Measurements from ENCODE around the gene NPAS3. TPM values are rescaled to one million over a fixed set of nuclear protein-coding genes. Genes with fewer than 3 reads are reported as not detected.

The NPAS3 gene
- total and polyA plus RNA-seq, 5 donors from 2014 or later = not detected

DNA sequence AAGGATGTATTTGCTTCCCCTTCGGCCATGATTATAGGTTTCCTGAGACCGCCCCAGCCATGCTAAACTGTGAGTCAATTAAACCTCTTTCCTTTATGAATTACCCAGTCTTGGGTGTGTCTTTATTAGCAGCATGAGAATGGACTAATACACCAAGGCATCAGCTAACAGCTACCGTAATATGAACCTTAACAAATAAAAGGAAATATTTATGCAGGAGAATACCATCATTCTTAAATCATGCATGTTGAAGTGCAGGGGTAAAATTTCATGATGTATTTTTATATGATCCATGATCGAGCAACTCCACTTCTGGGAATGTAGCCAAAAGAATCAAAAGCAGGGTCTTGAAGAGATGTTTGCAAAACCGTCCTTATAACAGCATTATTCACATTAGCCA lies 379.0 kb downstream of the NPAS3 start:
- DNase-seq (no peak), ATAC-seq (ENCODE audit: low read depth in 2 of 2) (no peak)
- Histone ChIP-seq H3K4me1 (ENCODE audit: control insufficient read depth, insufficient read depth, low read length, poor library complexity, severe bottlenecking) (no peaks in the 10 kb centered on the region), H3K27ac (ENCODE audit: insufficient read depth, low read length, poor library complexity, severe bottlenecking) (no peak overlapping the region), H3K27me3 (ENCODE audit: control insufficient read depth, insufficient read depth, low read length) (no peaks in the 10 kb centered on the region), H3K36me3 (ENCODE audit: control insufficient read depth, insufficient read depth, low read length) (no peaks in the 10 kb centered on the region), H3K9me3 (ENCODE audit: control insufficient read depth in 2 of 2, low read length in 2 of 2) (no peaks in the 10 kb centered on the region), H3K4me3 (ENCODE audit: low read depth, low read length) (no peak overlapping the region)
- Mint-ChIP-seq H3K36me3 (no peaks in the 10 kb centered on the region), H3K4me1 (no peaks in the 10 kb centered on the region), H3K4me3 (no peak overlapping the region), H3K27ac (no peak overlapping the region), H3K9me3 (peaks cover 0 to 9% (median 5%) of the 10 kb centered on the region in 7 donors), H3K27me3 (no peaks in the 10 kb centered on the region)

DNA sequence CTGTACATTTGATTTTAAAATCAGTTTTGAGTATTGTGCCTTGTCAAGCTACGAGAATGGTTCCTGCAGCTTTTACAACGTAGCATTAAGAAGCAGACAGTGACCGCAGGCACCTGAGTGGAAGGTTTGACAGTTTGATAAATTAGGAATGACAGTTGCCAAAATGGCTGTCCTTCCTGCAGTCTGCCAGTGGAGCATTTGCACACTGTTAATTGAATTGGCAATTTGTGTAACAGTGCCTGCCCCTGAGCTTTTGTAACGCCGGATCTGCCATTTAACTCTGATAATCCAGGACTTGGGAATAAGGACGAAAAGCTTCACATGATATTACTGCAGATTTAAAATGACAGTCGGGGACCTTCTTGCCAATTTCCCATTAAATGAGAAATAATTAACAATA lies 385.3 kb downstream of the NPAS3 start:
- Mint-ChIP-seq H3K9me3 (peaks cover 0 to 6% (median 2%) of the 10 kb centered on the region in 7 donors), H3K36me3 (no peaks in the 10 kb centered on the region), H3K27ac (no peak overlapping the region), H3K4me1 (no peaks in the 10 kb centered on the region), H3K4me3 (no peak overlapping the region), H3K27me3 (no peaks in the 10 kb centered on the region)
- Histone ChIP-seq H3K27me3 (ENCODE audit: control insufficient read depth, insufficient read depth, low read length) (no peaks in the 10 kb centered on the region), H3K4me3 (ENCODE audit: low read depth, low read length) (no peak overlapping the region), H3K9me3 (ENCODE audit: control insufficient read depth in 2 of 2, low read length in 2 of 2) (no peaks in the 10 kb centered on the region), H3K4me1 (ENCODE audit: control insufficient read depth, insufficient read depth, low read length, poor library complexity, severe bottlenecking) (no peaks in the 10 kb centered on the region), H3K27ac (ENCODE audit: insufficient read depth, low read length, poor library complexity, severe bottlenecking) (no peak overlapping the region), H3K36me3 (ENCODE audit: control insufficient read depth, insufficient read depth, low read length) (no peaks in the 10 kb centered on the region)
- no peak for DNase-seq
- no peak for ATAC-seq (ENCODE audit: low read depth in 2 of 2)

DNA sequence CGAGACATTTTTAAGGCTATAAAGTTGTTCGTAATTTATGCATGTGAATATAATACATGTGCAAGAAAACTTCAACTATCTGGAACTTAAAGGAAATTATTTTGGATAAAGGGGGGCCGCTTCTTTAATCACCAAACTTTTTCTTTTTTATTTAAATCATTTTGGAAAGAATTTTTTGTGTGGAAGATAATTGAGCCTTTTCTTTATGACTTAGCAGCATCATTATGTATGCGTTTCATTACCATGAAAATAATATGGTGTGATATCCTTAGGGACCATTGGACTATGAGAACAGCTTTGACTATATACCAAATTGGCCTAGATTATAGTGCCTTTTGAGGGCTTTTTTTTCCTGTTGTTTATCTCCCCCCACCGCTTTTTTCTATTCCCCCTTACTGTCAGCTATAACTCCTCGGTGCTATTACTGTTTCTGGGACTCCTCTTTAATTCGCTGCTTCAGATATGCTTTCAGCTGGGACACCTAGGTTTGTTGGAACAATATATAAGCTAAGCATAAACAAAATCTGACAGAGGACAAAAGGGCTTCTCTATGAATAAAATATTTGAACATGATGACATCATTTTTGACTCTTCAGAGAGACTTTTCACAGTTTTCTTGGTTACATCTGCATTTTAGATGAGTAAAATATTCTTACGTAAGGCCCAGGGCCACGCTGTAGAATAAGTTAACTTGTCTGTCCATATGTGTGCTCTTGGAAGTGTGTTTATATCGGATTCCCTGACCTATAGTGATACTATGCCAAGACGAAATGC lies 392.7 kb downstream of the NPAS3 start:
- no peak overlapping the region for H3K4me3 ChIP-seq (ENCODE audit: low read depth, low read length)
- H3K27ac Mint-ChIP-seq = no peak overlapping the region
- no peak overlapping the region for H3K4me3 Mint-ChIP-seq
- H3K27me3 ChIP-seq (ENCODE audit: control insufficient read depth, insufficient read depth, low read length) = no peaks in the 10 kb centered on the region
- no peaks in the 10 kb centered on the region for H3K4me1 Mint-ChIP-seq
- peaks cover 0 to 4% (median 0%) of the 10 kb centered on the region in 7 donors for H3K9me3 Mint-ChIP-seq
- H3K36me3 ChIP-seq (ENCODE audit: control insufficient read depth, insufficient read depth, low read length) = no peaks in the 10 kb centered on the region
- peaks cover 0 to 1% of the 10 kb centered on the region in 2 experiments for H3K9me3 ChIP-seq (ENCODE audit: control insufficient read depth in 2 of 2, low read length in 2 of 2)
- H3K27me3 Mint-ChIP-seq = no peaks in the 10 kb centered on the region
- H3K36me3 Mint-ChIP-seq = no peaks in the 10 kb centered on the region
- ATAC-seq (ENCODE audit: low read depth in 2 of 2) = no peak
- no peak overlapping the region for H3K27ac ChIP-seq (ENCODE audit: insufficient read depth, low read length, poor library complexity, severe bottlenecking)
- no peak for DNase-seq
- H3K4me1 ChIP-seq (ENCODE audit: control insufficient read depth, insufficient read depth, low read length, poor library complexity, severe bottlenecking) = no peaks in the 10 kb centered on the region

DNA sequence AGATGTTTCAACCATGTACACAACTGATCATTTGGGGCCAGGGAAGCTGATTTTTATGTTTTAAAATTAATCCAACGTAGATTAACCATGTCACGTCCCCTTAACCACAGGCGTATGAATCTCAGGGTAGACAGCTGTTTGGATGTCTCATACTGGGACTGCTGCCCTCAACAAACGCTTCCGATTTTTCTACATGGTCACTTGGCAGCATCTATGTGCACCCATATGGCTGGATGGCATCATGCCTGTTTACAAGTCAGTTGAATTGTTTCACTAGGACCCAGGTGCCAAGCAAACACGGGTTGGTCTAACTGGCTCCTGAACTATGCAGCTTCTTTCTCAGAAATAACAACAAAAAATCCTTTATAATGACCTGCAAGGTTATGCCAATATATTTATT lies 393.8 kb downstream of the NPAS3 start:
- Histone ChIP-seq H3K4me3 (ENCODE audit: low read depth, low read length) (no peak overlapping the region), H3K27me3 (ENCODE audit: control insufficient read depth, insufficient read depth, low read length) (no peaks in the 10 kb centered on the region), H3K36me3 (ENCODE audit: control insufficient read depth, insufficient read depth, low read length) (no peaks in the 10 kb centered on the region), H3K4me1 (ENCODE audit: control insufficient read depth, insufficient read depth, low read length, poor library complexity, severe bottlenecking) (no peaks in the 10 kb centered on the region), H3K27ac (ENCODE audit: insufficient read depth, low read length, poor library complexity, severe bottlenecking) (no peak overlapping the region), H3K9me3 (ENCODE audit: control insufficient read depth in 2 of 2, low read length in 2 of 2) (peaks cover 0 to 4% of the 10 kb centered on the region in 2 experiments)
- H3K36me3 Mint-ChIP-seq = no peaks in the 10 kb centered on the region
- no peak for ATAC-seq (ENCODE audit: low read depth in 2 of 2)
- no peak overlapping the region for H3K4me3 Mint-ChIP-seq
- H3K4me1 Mint-ChIP-seq = no peaks in the 10 kb centered on the region
- no peak overlapping the region for H3K27ac Mint-ChIP-seq
- peaks cover 0 to 7% (median 3%) of the 10 kb centered on the region in 7 donors for H3K9me3 Mint-ChIP-seq
- H3K27me3 Mint-ChIP-seq = no peaks in the 10 kb centered on the region
- DNase-seq = no peak

DNA sequence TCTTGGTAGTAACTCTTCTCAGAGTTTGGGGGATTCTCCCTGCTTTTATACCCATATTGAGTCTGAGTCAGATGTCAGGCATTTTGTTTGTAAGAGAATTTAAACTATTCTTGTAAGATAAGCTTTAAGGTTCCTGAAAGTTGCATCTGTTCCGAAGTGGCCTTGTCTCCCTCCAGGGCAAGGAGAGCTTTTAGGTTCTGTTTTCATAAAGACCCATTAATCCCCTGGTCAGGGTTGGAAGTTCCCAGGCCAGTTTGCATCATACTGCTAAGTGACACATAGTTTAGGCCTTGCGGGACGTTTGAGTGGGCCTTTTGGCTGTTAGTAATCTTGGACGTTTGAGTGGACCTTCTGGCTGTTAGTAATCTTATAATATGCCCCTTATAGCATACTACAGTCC lies 396.7 kb downstream of the NPAS3 start:
- H3K27me3 ChIP-seq (ENCODE audit: control insufficient read depth, insufficient read depth, low read length) = no peaks in the 10 kb centered on the region
- no peaks in the 10 kb centered on the region for H3K4me1 Mint-ChIP-seq
- DNase-seq (no peak), ATAC-seq (ENCODE audit: low read depth in 2 of 2) (no peak)
- H3K36me3 ChIP-seq (ENCODE audit: control insufficient read depth, insufficient read depth, low read length) = no peaks in the 10 kb centered on the region
- H3K36me3 Mint-ChIP-seq = no peaks in the 10 kb centered on the region
- H3K4me1 ChIP-seq (ENCODE audit: control insufficient read depth, insufficient read depth, low read length, poor library complexity, severe bottlenecking) = no peaks in the 10 kb centered on the region
- H3K27ac Mint-ChIP-seq = no peak overlapping the region
- H3K27me3 Mint-ChIP-seq = no peaks in the 10 kb centered on the region
- no peak overlapping the region for H3K4me3 ChIP-seq (ENCODE audit: low read depth, low read length)
- H3K9me3 Mint-ChIP-seq = peaks cover 0 to 7% (median 2%) of the 10 kb centered on the region in 7 donors
- H3K4me3 Mint-ChIP-seq = no peak overlapping the region
- H3K27ac ChIP-seq (ENCODE audit: insufficient read depth, low read length, poor library complexity, severe bottlenecking) = no peak overlapping the region
- H3K9me3 ChIP-seq (ENCODE audit: control insufficient read depth in 2 of 2, low read length in 2 of 2) = peaks cover 0 to 4% of the 10 kb centered on the region in 2 experiments

DNA sequence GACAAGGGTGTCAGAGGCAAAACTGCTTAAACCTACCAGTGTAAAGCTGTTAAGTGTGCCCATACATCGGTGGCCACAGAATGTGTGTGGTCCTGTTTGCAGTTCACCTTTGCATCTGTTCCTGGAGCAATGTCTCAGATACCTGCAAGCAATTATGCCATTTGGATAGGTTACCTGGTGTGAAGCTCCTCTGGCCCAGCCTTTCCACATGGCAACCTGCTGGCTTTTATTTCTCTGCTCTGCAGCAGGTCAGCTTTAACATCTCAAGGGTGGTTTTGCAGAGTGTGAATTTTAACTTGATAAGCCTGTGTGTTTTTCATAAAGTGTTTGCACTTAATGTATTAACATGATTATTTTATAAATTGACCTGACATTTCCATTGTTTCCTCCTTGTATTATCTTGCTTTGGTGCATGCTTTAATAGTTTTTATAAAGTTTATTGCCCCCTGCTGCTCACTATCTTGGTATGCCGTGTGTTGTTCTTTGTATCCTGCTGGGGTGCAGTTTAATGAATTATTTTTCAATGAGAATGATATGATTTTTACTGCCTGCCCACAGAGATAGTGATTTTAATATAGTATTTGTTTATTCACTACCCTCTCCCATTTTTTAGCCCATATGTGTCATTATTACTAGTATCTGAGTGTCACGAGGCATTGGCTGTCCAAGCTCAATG lies 403.8 kb downstream of the NPAS3 start:
- DNase-seq = no peak
- Mint-ChIP-seq H3K4me1 (no peaks in the 10 kb centered on the region), H3K9me3 (peaks cover 0 to 6% (median 2%) of the 10 kb centered on the region in 7 donors), H3K36me3 (no peaks in the 10 kb centered on the region), H3K27ac (no peak overlapping the region), H3K27me3 (no peaks in the 10 kb centered on the region), H3K4me3 (no peak overlapping the region)
- H3K27ac ChIP-seq (ENCODE audit: insufficient read depth, low read length, poor library complexity, severe bottlenecking) = no peak overlapping the region
- H3K36me3 ChIP-seq (ENCODE audit: control insufficient read depth, insufficient read depth, low read length) = no peaks in the 10 kb centered on the region
- H3K9me3 ChIP-seq (ENCODE audit: control insufficient read depth in 2 of 2, low read length in 2 of 2) = no peaks in the 10 kb centered on the region
- H3K4me1 ChIP-seq (ENCODE audit: control insufficient read depth, insufficient read depth, low read length, poor library complexity, severe bottlenecking) = no peaks in the 10 kb centered on the region
- H3K4me3 ChIP-seq (ENCODE audit: low read depth, low read length) = no peak overlapping the region
- ATAC-seq (ENCODE audit: low read depth in 2 of 2) = no peak
- no peaks in the 10 kb centered on the region for H3K27me3 ChIP-seq (ENCODE audit: control insufficient read depth, insufficient read depth, low read length)

DNA sequence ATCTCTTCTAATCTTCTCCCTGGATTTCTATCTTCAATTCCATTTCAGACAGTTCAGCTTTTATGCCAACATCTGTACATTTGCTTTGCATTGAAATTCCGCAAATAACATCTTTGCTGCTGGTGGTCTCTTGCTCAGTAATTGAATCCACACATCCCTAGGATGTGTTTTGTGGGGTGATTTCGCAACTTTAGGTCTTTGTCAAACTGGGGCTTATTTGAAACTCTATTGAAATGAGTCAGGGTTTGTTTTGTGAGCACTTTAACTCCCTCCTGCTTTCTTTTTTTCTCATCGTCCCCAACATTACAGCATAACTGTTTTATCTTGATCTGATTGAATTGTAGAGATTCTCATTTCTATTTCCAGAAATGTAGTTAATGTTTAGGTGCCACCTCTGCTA lies 404.3 kb downstream of the NPAS3 start:
- H3K4me1 ChIP-seq (ENCODE audit: control insufficient read depth, insufficient read depth, low read length, poor library complexity, severe bottlenecking) = no peaks in the 10 kb centered on the region
- H3K4me3 ChIP-seq (ENCODE audit: low read depth, low read length) = no peak overlapping the region
- no peaks in the 10 kb centered on the region for H3K9me3 ChIP-seq (ENCODE audit: control insufficient read depth in 2 of 2, low read length in 2 of 2)
- Mint-ChIP-seq H3K27me3 (no peaks in the 10 kb centered on the region), H3K36me3 (no peaks in the 10 kb centered on the region), H3K9me3 (peaks cover 0 to 6% (median 2%) of the 10 kb centered on the region in 7 donors), H3K4me3 (no peak overlapping the region), H3K4me1 (no peaks in the 10 kb centered on the region), H3K27ac (no peak overlapping the region)
- H3K27me3 ChIP-seq (ENCODE audit: control insufficient read depth, insufficient read depth, low read length) = no peaks in the 10 kb centered on the region
- no peak overlapping the region for H3K27ac ChIP-seq (ENCODE audit: insufficient read depth, low read length, poor library complexity, severe bottlenecking)
- H3K36me3 ChIP-seq (ENCODE audit: control insufficient read depth, insufficient read depth, low read length) = no peaks in the 10 kb centered on the region
- ATAC-seq (ENCODE audit: low read depth in 2 of 2) (no peak), DNase-seq (no peak)

DNA sequence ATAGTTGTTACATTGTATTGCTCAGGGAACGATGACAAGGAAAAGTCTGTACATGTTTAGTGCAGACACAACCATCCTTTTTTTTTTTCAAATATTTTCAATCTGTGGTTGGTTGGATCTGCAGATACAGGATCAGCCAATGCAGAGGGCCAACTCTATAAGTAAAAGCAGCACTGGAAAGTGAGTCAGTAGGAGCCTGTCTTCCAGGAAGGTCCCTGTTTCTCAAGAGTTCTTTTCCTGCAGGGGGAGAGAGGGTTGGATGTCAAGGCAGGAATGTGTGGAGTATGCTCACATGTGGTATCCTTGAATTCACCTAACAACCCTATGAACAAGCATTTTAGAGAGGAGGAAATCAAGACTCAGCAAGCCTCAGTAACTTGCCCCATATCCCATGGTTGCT lies 409.1 kb downstream of the NPAS3 start:
- H3K4me1 ChIP-seq (ENCODE audit: control insufficient read depth, insufficient read depth, low read length, poor library complexity, severe bottlenecking) = no peaks in the 10 kb centered on the region
- no peaks in the 10 kb centered on the region for H3K9me3 ChIP-seq (ENCODE audit: control insufficient read depth in 2 of 2, low read length in 2 of 2)
- peaks cover 0 to 10% (median 4%) of the 10 kb centered on the region in 7 donors for H3K9me3 Mint-ChIP-seq
- ATAC-seq (ENCODE audit: low read depth in 2 of 2) (no peak), DNase-seq (no peak)
- no peak overlapping the region for H3K4me3 ChIP-seq (ENCODE audit: low read depth, low read length)
- H3K27me3 ChIP-seq (ENCODE audit: control insufficient read depth, insufficient read depth, low read length) = no peaks in the 10 kb centered on the region
- no peaks in the 10 kb centered on the region for H3K36me3 ChIP-seq (ENCODE audit: control insufficient read depth, insufficient read depth, low read length)
- no peak overlapping the region for H3K27ac ChIP-seq (ENCODE audit: insufficient read depth, low read length, poor library complexity, severe bottlenecking)
- H3K36me3 Mint-ChIP-seq = no peaks in the 10 kb centered on the region
- H3K27ac Mint-ChIP-seq = no peak overlapping the region
- H3K4me3 Mint-ChIP-seq = no peak overlapping the region
- H3K27me3 Mint-ChIP-seq = no peaks in the 10 kb centered on the region
- H3K4me1 Mint-ChIP-seq = no peaks in the 10 kb centered on the region

Data from CD4-positive, CD25-positive, alpha-beta regulatory T cell (primary cell).